Measurements from ENCODE around the gene RAP1GAP2. TPM values are rescaled to one million over a fixed set of nuclear protein-coding genes. Genes with fewer than 3 reads are reported as not detected.
"Not testable (repeated sequence)": the region's sequence is repeated elsewhere in the genome, so short reads cannot be mapped to it uniquely, and the experiment has no call there.

Gene RAP1GAP2
- polyA plus RNA-seq, 1 donor from 2014 or later = 3.9 TPM

- peaks cover 4% of the 10 kb centered on the region for H3K36me3 Mint-ChIP-seq
- peak overlapping the region; percentile 50 to 87 (median 78) for H3K4me3 Mint-ChIP-seq
Observed at GRCh38 chr17:2815781-2816185, 19.5 kb downstream of the RAP1GAP2 start.

GRCh38 chr17:2816688-2817087, 20.4 kb downstream of the RAP1GAP2 start:
- peak overlapping the region; percentile 8 to 89 (median 70) for H3K4me3 Mint-ChIP-seq
- H3K27ac Mint-ChIP-seq = peak overlapping the region in 2 of 3 donors; percentile 62 to 93
- H3K27me3 Mint-ChIP-seq = no peaks in the 10 kb centered on the region
- H3K4me1 Mint-ChIP-seq = peaks cover 20 to 24% (median 22%) of the 10 kb centered on the region in 3 donors
- H3K9me3 Mint-ChIP-seq = no peaks in the 10 kb centered on the region
- H3K36me3 Mint-ChIP-seq = peaks cover 4% of the 10 kb centered on the region

More at GRCh38 chr17:2815781-2816185, 19.5 kb downstream of the RAP1GAP2 start:
- Mint-ChIP-seq H3K27me3 (no peaks in the 10 kb centered on the region), H3K27ac (peak overlapping the region; percentile 62 to 93 (median 89)), H3K4me1 (peaks cover 20 to 28% (median 26%) of the 10 kb centered on the region in 3 donors), H3K9me3 (no peaks in the 10 kb centered on the region)

- not testable (repeated sequence) for H3K27me3 Mint-ChIP-seq, H3K27ac Mint-ChIP-seq, H3K9me3 Mint-ChIP-seq, H3K36me3 Mint-ChIP-seq
- peaks cover 13 to 23% (median 17%) of the 10 kb centered on the region in 3 donors for H3K4me1 Mint-ChIP-seq
- H3K4me3 Mint-ChIP-seq = peak overlapping the region in 1 of 4 donors; percentile 75
Observed at GRCh38 chr17:2819294-2819693, 23.1 kb downstream of the RAP1GAP2 start.

GRCh38 chr17:2819921-2820501, 23.8 kb downstream of the RAP1GAP2 start:
- peaks cover 3% of the 10 kb centered on the region for H3K36me3 Mint-ChIP-seq
- no peak overlapping the region for H3K4me3 Mint-ChIP-seq
- peak overlapping the region in 1 of 3 donors; percentile 7 for H3K27ac Mint-ChIP-seq
- H3K9me3 Mint-ChIP-seq = no peaks in the 10 kb centered on the region
- no peaks in the 10 kb centered on the region for H3K27me3 Mint-ChIP-seq
- peaks cover 14 to 27% (median 20%) of the 10 kb centered on the region in 3 donors for H3K4me1 Mint-ChIP-seq

GRCh38 chr17:2821868-2822267, 25.6 kb downstream of the RAP1GAP2 start:
- Mint-ChIP-seq H3K4me1 (peaks cover 18 to 32% (median 18%) of the 10 kb centered on the region in 3 donors), H3K36me3 (peaks cover 3% of the 10 kb centered on the region), H3K27ac (peak overlapping the region in 1 of 3 donors; percentile 80), H3K9me3 (no peaks in the 10 kb centered on the region), H3K27me3 (no peaks in the 10 kb centered on the region), H3K4me3 (no peak overlapping the region)

- Mint-ChIP-seq H3K9me3 (no peaks in the 10 kb centered on the region), H3K27ac (peak overlapping the region in 1 of 3 donors; percentile 80), H3K4me3 (no peak overlapping the region), H3K4me1 (peaks cover 21 to 36% (median 22%) of the 10 kb centered on the region in 3 donors), H3K36me3 (peaks cover 3% of the 10 kb centered on the region), H3K27me3 (no peaks in the 10 kb centered on the region)
Observed at GRCh38 chr17:2822358-2822757, 26.1 kb downstream of the RAP1GAP2 start.

GRCh38 chr17:2825253-2825970, 29.2 kb downstream of the RAP1GAP2 start:
- peaks cover 5% of the 10 kb centered on the region for H3K36me3 Mint-ChIP-seq
- peaks cover 30 to 42% (median 30%) of the 10 kb centered on the region in 3 donors for H3K4me1 Mint-ChIP-seq
- peak overlapping the region in 3 of 4 donors; percentile 31 to 76 (median 66) for H3K4me3 Mint-ChIP-seq
- H3K9me3 Mint-ChIP-seq = peaks cover 0 to 2% (median 0%) of the 10 kb centered on the region in 3 donors
- no peaks in the 10 kb centered on the region for H3K27me3 Mint-ChIP-seq
- H3K27ac Mint-ChIP-seq = peak overlapping the region; percentile 17 to 97 (median 83)

- Mint-ChIP-seq H3K9me3 (peaks cover 0 to 2% (median 0%) of the 10 kb centered on the region in 3 donors), H3K4me1 (peaks cover 27 to 33% (median 27%) of the 10 kb centered on the region in 3 donors), H3K4me3 (peak overlapping the region in 3 of 4 donors; percentile 51 to 85 (median 84)), H3K36me3 (peaks cover 4% of the 10 kb centered on the region), H3K27ac (peak overlapping the region in 2 of 3 donors; percentile 27 to 87), H3K27me3 (no peaks in the 10 kb centered on the region)
Observed at GRCh38 chr17:2828397-2829038, 32.3 kb downstream of the RAP1GAP2 start.

- Mint-ChIP-seq H3K27me3 (no peaks in the 10 kb centered on the region), H3K36me3 (peaks cover 7% of the 10 kb centered on the region), H3K9me3 (peaks cover 0 to 2% (median 0%) of the 10 kb centered on the region in 3 donors), H3K4me1 (peaks cover 14 to 18% (median 15%) of the 10 kb centered on the region in 3 donors), H3K27ac (no peak overlapping the region), H3K4me3 (no peak overlapping the region)
Observed at GRCh38 chr17:2830678-2831077, 34.4 kb downstream of the RAP1GAP2 start.

- Mint-ChIP-seq H3K9me3 (no peaks in the 10 kb centered on the region), H3K27ac (no peak overlapping the region), H3K4me1 (peaks cover 3 to 8% (median 4%) of the 10 kb centered on the region in 3 donors), H3K27me3 (peaks cover 13% of the 10 kb centered on the region), H3K36me3 (peaks cover 11% of the 10 kb centered on the region), H3K4me3 (no peak overlapping the region)
Observed at GRCh38 chr17:2835780-2836179, 39.5 kb downstream of the RAP1GAP2 start.

GRCh38 chr17:2837147-2837561, 40.9 kb downstream of the RAP1GAP2 start:
- H3K27me3 Mint-ChIP-seq = peaks cover 18% of the 10 kb centered on the region
- peak overlapping the region in 1 of 3 donors; percentile 59 for H3K27ac Mint-ChIP-seq
- peak overlapping the region in 2 of 4 donors; percentile 20 to 23 for H3K4me3 Mint-ChIP-seq
- H3K4me1 Mint-ChIP-seq = peaks cover 3 to 8% (median 4%) of the 10 kb centered on the region in 3 donors
- peaks cover 11% of the 10 kb centered on the region for H3K36me3 Mint-ChIP-seq
- H3K9me3 Mint-ChIP-seq = no peaks in the 10 kb centered on the region

- peaks cover 11% of the 10 kb centered on the region for H3K36me3 Mint-ChIP-seq
- H3K27ac Mint-ChIP-seq = no peak overlapping the region
Observed at GRCh38 chr17:2841606-2842005, 45.4 kb downstream of the RAP1GAP2 start.

GRCh38 chr17:2842464-2842863, 46.2 kb downstream of the RAP1GAP2 start:
- no peak overlapping the region for H3K27ac Mint-ChIP-seq
- no peaks in the 10 kb centered on the region for H3K9me3 Mint-ChIP-seq
- H3K4me1 Mint-ChIP-seq = peaks cover under 1 to 1% (median 1%) of the 10 kb centered on the region in 3 donors
- H3K36me3 Mint-ChIP-seq = peaks cover 11% of the 10 kb centered on the region
- no peak overlapping the region for H3K4me3 Mint-ChIP-seq
- peaks cover 24% of the 10 kb centered on the region for H3K27me3 Mint-ChIP-seq

More at GRCh38 chr17:2841606-2842005, 45.4 kb downstream of the RAP1GAP2 start:
- Mint-ChIP-seq H3K4me1 (peaks cover 2 to 6% (median 3%) of the 10 kb centered on the region in 3 donors), H3K9me3 (no peaks in the 10 kb centered on the region), H3K27me3 (peaks cover 24% of the 10 kb centered on the region), H3K4me3 (no peak overlapping the region)

- H3K4me1 Mint-ChIP-seq = peaks cover 11 to 12% (median 12%) of the 10 kb centered on the region in 3 donors
- peaks cover 11% of the 10 kb centered on the region for H3K36me3 Mint-ChIP-seq
- no peaks in the 10 kb centered on the region for H3K9me3 Mint-ChIP-seq
- no peak overlapping the region for H3K27ac Mint-ChIP-seq
- peaks cover 21% of the 10 kb centered on the region for H3K27me3 Mint-ChIP-seq
- no peak overlapping the region for H3K4me3 Mint-ChIP-seq
Observed at GRCh38 chr17:2844416-2844815, 48.2 kb downstream of the RAP1GAP2 start.
